Fibroblast of pulmonary artery (primary cell): ENCODE data around the gene PKD2.

Experiments used
- DNase-seq: peaks from one replicate; pipeline ENCODE4 v3.0.0-alpha.2; 2010; ENCODE audit warnings: low read depth
- H3K4me3 ChIP-seq: replicated peaks from 2 replicates; pipeline ENCODE4 v1.5.1; 2011; ENCODE audit warnings: low read depth, mild to moderate bottlenecking, control low read depth, low read length, moderate library complexity
- TF ChIP-seq, protein P1 (sequence below): IDR thresholded peaks from 2 replicates; pipeline ENCODE4 v1.5.1; 2011; ENCODE audit warnings: mild to moderate bottlenecking, control low read depth, low read length, inconsistent platforms; ENCODE audit errors: missing control alignments

Gene PKD2

DNA sequence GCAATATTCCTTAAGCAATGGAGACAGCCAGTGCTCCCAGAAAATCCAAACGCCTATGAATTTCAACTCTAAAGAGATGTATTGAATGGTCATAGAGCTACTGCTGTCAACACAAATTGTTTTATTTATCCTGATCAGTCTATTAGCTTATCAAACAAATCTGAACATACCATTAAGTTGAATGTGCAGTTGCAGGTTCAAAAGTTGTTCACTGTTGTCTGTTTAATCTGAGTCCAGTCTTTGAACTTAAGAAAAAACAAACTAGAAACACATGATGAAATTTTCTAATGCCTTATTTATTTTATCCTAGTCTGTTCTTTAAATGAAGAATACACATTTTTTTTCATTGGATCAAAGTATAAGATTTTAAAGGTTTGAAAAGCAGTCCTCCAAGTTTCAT lies 73.2 kb downstream of the PKD2 start:
- no peak for DNase-seq
- TF ChIP-seq, protein P1, sequence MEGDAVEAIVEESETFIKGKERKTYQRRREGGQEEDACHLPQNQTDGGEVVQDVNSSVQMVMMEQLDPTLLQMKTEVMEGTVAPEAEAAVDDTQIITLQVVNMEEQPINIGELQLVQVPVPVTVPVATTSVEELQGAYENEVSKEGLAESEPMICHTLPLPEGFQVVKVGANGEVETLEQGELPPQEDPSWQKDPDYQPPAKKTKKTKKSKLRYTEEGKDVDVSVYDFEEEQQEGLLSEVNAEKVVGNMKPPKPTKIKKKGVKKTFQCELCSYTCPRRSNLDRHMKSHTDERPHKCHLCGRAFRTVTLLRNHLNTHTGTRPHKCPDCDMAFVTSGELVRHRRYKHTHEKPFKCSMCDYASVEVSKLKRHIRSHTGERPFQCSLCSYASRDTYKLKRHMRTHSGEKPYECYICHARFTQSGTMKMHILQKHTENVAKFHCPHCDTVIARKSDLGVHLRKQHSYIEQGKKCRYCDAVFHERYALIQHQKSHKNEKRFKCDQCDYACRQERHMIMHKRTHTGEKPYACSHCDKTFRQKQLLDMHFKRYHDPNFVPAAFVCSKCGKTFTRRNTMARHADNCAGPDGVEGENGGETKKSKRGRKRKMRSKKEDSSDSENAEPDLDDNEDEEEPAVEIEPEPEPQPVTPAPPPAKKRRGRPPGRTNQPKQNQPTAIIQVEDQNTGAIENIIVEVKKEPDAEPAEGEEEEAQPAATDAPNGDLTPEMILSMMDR, result no peak
- H3K4me3 ChIP-seq, result no peak overlapping the region

DNA sequence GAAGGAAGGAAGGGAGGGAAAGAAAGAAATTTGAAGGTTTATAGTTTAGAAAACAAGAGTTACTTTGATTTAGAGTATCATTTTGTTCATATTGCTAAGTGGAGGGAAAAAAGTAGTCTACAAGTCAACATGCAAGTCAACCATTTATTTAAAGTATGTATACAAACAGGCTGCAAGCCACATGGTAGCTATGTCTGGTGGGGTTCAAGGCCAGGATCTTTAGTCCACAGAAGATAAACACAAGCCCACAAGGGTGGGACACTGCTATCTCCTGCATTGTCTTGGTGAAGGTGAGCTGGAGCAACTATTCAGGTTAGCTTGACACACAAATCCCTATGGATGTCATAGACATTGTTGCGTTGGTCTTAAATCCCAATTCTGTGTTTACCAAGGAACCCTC lies 79.6 kb downstream of the PKD2 start:
- TF ChIP-seq, protein P1, result no peak
- DNase-seq, result no peak
- no peak overlapping the region for H3K4me3 ChIP-seq

- TF ChIP-seq, protein P1, result no peak
- no peak for DNase-seq
- no peak overlapping the region for H3K4me3 ChIP-seq
Measured at GRCh38 chr4:88090898-88091297, 83.5 kb downstream of the PKD2 start.

DNA sequence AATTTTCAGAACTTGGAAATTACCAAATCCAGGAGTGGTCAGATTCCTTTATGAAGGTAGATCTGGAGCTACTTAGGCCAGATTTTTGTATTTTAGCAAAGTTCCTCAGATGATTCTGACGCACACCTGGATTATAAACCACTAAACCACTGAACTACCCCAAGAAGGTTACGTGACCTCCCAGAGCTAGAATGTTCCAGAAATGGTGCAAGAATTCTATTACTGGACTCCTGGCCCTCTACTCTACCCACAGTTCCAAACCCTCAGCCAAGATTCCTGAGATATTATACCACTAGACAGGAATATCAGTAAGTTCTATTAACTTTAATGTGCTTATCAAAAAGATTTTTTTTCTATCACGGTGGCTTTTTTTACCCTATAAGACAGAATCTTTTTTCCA lies 83.9 kb downstream of the PKD2 start:
- H3K4me3 ChIP-seq, result no peak overlapping the region
- no peak for DNase-seq
- TF ChIP-seq, protein P1, result no peak

- no peak overlapping the region for H3K4me3 ChIP-seq
- TF ChIP-seq, protein P1, result no peak
- no peak for DNase-seq
Measured at GRCh38 chr4:88093874-88094273, 86.4 kb downstream of the PKD2 start.

DNA sequence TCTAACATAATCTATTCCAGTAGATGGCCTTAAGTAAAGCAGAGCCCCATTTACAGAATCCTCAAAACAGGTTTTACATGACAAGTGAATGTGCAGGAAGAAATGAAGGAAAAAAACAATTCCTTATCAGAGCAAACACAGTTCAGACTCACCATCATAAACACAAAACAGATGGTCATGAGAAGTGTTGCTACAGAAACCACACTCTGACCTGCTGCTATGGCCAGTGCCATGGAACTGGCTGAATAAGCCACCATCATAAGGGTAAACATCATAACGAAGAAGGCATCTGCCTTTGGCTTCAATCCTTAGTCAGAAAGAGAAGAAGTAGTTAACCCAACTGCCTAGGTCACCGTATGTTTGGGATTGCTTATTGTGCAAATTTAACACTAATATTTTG lies 89.9 kb downstream of the PKD2 start:
- no peak overlapping the region for H3K4me3 ChIP-seq
- no peak for DNase-seq
- TF ChIP-seq, protein P1, result no peak

GRCh38 chr4:88097781-88098180 lies 90.3 kb downstream of the PKD2 start:
- no peak overlapping the region for H3K4me3 ChIP-seq
- TF ChIP-seq, protein P1, result no peak
- DNase-seq, result no peak
